Globus pallidus (tissue), 1 donor: Measurements from ENCODE around the gene IGF2BP2.
"Not testable (repeated sequence)": the region's sequence is repeated elsewhere in the genome, so short reads cannot be mapped to it uniquely, and the experiment has no call there.

Experiments
- DNase-seq: peaks from one replicate; pipeline ENCODE4 v3.0.0-alpha.2; 2015; ENCODE audit warnings: low spot score

IGF2BP2 gene

DNA sequence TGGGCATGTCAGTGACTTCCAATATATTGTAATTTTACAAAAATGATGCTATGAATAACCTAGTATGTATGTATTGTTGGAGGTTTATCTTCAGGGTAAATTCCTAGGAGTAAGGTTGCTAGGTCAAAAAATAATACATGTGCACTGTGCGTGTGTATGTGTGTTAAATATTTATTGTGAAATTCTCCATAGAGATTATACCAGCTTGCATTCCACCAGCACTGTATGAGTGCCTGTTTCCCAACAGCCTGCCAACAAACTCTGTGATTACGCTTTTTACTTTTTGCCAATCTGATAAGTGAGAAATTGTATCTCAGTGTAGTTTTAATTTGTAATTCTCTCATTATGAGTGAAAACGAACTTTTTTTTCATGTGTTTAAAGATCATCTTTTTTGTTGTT, 12.6 kb upstream of the IGF2BP2 start:
- DNase-seq, result no peak

DNA sequence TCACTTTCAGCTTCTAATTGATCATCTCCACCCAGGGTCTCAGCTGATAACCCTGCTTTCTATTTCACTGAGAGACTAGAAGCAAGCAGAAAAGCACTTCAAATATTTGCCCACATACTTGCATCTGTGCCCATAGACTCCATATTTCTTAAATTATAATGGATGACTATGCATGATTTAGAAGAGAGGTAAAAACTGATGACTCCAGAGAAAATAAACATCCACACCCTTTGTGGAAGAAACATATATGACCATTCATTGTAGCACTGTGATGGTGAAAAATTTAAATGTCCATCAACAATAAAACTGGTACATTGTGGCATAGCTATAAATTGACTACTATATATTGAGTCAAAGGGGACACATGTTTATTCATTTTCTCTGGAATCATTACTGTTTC, 7.1 kb upstream of the IGF2BP2 start:
- DNase-seq, result no peak

DNA sequence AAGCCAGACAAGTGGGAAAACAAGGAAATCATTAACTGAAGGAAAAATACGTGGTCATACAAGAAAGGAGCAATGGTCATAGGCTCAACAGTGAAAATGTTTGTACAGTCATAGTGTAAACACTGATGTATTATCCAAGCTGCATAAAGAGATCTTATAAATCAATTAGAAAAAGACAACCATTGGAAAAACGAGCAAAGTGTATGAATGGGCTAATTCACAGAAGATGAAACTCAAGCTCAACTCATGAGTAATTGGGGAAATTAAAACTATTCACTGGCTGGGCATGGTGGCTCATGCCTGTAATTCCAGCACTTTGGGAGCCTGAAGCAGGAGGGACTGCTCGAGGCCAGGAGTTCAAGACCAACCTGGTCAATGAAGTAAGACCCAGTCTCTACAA, 6.4 kb upstream of the IGF2BP2 start:
- DNase-seq, result no peak

DNA sequence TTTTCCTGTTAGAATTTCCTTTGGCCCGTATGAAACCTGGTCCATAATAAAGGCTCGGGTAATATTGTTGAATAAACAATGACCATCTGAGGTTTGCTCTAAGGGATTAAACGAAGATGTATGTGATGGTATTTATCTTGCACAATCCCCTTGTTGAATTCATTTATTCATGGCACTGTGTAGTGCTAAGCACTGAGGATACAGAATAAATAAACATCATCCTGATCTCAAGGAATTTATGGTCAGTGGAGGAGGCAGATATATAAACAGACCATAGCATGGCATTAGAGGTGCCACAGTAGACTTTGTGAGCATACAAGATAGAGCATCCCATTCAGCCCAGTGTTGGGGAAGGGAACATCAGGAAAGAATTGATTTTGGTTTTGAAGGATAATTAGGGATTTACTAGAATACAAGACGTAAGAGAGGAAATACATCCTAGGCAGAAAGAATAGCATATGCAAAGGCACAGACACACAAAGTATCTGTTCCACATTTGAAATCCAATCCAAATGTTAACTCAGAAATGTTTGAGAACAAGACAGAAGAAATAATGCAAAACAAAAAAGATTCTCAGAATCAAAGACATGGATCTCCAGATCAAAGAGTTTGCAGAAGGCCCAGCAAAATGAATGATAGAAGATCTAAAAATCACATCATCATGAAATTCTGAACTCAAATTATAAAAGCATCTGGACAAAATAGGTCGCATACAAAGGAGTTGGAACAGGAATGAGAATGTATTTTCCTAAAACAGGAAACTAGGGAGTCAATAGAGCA, 5.4 kb upstream of the IGF2BP2 start:
- DNase-seq, result no peak

DNA sequence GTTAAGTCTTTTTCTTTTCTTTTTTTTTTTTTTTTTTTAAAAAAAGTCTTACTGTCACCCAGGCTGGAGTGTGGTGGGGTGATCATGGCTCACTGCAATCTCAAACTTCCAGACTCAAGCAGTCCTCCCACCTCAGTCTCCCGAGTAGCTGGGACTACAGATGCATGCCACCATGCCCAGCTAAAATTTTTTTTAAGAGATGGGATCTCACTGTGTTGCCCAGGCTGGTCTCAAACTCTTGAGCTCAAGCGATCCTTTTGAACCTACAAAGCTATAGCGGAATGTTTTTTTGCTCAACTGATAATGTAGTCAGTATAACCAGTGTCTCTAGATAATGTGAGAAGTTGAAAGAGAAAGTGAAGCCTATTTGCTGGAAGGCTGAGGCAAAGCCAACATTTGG, 3.9 kb upstream of the IGF2BP2 start:
- no peak for DNase-seq

DNA sequence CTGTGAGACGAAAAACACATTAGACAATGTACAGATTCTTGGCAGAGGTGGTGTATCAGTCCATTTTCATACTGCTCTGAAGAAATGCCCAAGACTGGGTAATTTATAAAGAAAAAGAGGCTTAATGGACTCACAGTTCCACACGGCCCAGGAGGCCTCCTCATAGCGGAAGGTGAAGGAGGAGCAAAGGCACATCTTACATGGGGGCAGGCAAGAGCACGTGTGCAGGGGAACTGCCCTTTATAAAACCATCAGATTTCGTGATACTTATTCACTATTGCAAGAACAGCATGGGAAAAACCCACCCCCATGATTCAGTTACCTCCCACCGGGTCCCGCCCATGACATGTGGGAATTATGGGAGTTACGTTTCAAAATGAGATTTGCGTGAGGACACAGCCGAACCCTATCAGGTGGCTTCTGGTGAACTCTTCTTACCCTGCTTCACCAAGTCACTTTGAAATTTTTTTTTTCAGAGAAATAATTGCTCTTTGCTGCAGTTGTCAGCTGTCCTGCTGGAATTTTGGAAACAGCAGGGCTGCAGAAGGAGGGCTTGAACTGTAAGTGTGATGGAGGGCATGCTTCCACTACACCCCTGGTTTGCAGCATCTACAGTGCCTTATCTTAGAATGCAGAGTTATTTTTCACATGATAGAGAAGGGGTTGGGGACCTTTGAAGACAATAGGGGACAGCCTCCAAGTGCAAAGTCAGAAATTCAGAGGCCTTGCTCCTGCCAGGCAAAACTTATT, 2.9 kb upstream of the IGF2BP2 start:
- no peak for DNase-seq

DNA sequence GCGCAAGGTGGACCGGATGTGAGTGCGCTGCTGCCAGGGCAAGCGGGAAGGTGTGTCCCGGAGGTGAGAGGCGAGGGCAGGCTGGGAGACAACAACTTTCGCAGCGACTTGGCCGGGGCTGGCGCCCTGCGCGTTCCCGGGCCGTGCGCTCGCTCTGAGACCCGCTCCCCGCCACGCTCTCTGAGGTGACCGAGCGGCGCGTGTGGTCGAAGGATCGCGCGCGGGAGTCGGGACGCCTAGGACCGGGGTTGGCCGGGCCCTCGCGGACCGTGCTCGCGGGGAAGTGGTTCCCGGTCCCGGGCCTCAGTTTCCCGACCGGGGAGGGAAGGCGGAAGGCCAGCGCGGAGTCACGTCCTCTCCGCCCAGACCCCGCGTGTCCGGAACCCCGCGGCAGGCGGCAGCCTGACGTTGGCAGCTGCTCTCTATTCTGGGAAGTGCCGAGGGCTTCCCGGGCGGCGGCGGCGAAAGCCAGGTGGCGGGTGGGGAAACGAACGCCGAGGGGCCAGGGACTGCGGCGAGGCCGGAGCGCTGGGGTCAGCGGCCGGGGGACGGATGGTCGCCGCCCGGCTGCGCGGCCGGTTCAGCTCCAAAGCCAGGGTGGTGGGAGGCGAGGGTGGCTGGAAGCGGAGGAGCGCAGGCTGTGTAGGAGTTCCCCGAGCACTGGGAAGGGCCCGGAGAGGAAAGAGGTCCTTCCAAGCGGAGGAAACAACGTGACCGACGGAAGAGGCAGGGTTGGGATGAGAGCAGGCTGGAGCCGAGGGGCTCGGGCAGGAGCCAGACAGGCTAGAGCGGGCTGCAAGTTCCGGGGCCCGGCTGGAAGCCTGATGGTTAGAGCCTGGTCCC, 1.0 kb upstream of the IGF2BP2 start:
- no peak for DNase-seq

DNA sequence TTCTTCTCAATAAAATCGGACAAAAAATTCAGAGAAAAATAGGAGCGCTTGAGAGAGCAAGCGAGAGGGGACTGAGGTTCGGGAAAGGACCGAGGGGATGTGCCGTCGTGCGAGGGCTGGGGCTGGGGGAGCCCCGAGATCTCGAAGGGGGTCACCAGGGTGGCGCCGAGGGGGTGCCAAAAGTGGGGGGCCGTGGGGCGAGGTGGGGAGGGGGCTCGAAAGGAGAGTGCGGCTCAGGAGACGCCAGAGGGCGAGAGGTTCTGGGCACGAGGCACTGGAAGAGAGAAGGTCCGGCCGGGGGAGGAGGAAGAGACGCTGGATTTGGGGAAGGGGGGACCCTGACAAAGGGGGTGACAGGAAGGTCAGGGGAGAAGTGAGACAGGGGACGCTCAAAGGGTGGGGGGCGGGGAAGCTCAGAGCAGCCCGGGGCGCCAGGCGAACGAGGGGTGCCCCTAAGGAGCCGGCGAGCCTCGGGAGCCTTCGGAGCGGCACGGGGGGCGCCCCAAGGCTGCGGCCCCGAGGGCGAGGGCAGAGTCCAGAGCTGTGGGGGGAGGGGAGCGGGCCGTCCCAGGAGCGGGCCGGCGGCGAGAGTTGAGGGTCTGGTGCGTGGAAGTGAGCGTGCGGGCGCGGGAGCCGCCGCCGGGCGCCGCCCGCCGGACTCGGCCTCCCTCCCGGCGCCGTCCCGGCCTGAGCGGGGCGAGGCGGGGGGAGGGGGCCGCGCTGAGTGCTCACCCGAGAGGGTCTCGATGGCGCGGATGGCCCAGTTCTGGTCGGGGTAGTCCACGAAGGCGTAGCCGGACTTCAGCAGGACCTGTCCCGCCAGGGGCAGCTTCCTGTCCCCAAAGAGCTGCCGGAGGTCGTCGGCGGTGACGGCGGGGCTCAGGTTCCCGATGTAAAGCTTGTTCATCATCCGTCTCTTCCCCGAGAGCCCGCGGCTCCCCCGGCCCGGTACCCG, 514 bp downstream of the IGF2BP2 start:
- no peak for DNase-seq

DNA sequence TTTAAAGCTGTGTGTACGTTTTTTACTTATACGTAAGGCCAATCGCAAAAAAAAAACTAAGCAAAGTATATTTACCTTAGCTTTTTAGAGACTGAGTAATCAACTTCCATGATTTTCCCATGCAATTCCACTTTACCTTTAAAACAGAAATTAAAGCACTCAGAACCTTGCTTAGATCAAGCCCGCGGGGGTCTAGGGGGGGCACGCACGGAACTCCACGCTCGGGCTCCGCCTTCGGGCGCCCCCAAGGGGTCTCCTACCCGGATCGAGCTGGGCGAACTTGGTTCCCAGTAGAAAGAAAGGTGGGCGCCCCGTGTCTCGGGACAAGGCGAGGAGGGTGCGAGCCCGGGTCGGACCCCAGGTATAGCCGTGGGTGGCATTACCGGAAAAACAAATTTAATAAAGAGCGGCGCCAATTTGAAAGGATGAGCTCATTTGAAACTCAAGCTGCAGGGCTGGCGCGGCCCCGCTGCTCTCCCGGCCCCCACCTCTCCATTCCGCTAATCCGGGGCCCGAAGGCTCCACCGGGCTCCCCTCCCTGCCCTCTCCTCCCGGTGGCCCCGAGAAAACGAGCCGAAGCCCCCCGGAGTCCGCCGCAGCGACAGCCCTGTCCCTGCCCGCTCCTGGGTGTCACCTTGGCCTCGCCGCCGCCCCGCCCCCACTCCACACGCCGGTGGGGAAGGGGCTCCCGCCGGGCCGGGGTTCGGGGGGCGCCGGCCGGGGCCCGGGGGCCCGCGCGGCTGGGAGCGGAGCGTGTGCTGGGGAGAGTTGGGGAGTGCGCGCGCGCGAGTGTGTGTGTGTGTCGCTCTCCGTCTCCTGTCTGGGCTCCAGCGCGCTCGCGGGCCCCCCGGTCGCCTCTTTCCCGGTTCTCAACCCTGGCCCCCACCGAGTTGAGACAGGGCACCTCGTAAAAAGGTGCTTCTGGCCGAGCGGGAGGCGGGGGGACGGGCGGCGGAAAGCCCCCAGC, 1.5 kb downstream of the IGF2BP2 start:
- no peak for DNase-seq

DNA sequence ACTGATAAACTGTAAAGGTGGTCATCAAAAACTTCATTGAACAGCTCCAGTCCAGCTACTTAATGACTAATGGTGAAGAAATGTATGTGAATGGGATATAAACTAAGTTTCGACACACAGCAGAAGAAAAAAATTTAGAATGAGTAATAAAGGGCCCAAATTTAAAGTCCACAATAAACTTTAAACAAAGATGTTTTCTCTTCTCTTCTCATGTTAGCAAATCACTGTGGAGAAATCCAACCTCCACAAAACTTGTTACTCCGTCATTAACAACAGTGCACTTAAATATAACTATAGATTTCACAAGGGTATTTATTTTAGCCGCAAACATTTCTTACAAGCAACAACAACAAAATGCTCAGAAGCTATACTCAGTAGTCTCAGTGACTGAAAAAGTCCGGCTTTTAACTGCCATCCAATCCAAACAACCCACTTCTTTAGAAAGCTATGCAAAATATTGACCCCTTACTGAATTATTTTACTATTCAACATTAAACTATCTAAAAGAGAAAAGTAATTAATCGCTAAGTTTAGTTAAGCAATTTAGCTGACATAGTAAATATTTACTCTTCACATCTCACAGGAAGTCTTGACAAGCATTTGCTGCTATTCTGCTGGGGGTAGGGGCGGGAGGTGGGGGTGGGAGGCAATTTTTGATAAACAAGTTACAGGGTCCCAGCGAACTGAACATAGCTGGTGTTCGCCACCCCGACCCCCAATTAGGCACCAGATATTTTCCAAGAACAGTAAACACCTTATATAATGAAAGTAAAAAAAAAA, 2.4 kb downstream of the IGF2BP2 start:
- no peak for DNase-seq

DNA sequence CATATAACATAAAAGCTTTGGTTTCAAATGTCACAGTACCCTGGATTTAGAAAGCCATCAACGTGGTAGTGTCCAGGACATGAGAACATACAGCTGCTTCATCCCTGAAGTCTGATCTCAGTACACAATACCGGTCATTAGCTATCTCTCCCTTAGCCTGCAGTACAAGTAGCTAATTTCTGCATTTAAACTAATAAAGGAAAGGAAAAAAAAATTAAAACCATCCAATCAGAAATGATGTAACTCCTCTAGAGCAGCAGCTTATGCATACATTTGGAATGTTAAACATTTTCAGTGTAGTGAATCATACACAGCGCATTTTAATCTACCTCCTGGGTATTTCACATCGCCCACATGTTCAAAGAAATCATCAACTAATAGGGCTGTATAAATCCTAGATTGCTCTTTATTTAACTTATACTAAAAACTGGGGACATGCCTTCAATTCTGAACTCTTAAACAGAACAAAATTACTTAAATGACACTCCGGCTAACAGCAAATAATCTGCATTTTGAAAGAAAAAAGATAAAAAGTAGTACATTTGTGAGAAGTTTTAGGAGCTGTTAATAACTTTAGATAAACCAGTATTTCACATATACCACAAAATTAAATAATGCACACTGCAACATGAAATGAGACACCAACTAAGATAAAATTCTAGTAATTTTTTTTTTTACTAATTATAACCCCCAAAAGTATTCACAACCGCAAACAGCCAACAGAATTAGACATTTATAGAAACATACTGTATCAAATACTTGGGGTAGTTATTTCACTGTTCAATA, 3.7 kb downstream of the IGF2BP2 start:
- no peak for DNase-seq

DNA sequence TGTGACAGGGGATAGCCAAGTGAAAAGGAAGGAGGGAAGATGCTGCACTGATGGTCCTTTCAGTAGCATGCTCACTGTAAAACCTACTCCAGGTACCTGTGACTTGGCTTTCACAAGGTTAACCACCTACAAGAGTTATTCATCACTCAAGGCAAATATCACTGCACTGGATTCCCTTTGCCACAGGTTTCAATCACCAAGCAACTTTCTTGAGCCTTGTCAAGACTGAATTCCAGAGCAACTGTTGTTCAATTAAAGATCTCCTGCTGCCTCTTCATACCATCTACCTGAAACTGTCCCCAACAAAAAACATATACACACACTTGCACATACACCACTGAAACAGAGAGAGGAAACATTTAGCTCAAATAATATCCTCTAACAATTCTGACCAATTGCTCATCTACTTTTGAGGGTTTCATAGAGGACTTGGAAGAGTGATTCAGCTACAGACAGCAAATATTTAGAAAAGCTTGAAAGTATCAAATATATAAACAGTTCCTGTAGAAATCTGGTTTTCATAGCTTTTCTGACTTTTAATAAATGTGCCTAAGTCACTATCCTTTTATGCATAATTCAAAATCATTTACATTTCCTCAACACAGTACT, 6.5 kb downstream of the IGF2BP2 start:
- no peak for DNase-seq

DNA sequence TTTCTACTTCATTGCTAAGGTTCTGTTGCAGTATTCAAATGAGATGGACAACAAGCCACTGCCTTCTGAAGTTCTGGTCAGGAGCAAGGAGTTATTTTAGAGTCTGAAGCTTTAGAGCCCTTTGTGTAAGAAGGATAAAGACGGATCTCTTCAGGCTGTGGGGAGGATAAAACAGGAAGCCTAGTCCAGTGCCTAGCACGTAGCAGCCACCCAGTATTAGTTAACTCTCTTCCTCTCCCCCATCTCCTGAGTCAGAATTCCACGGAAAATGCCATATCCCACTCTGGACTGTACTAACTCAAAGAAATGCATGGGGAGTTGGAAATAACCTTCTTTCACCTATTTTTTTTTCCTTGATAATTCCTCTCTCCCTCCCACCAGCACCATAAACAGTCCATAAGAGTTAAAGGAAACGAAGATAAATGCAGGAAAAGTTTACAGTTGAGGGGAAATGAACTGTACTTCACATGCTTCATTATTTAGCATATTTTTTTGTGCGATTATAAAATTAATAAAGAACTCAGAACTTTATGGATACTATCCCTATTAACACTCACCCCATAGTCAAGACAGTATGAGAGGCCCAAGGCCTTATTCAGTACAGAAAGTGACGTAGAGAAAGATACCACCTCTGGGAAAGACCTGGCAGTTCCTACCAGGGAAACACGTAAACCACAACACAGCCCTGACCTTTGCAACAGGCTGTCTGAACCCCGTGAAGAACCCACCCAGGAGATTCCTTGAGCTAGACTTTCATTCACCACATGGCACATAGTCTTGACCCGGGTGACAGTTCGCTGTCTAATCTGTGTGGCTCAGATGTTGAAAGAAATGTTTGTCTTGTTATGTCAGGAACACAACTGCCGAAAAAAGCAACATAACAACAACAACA, 9.2 kb downstream of the IGF2BP2 start:
- DNase-seq, result no peak

DNA sequence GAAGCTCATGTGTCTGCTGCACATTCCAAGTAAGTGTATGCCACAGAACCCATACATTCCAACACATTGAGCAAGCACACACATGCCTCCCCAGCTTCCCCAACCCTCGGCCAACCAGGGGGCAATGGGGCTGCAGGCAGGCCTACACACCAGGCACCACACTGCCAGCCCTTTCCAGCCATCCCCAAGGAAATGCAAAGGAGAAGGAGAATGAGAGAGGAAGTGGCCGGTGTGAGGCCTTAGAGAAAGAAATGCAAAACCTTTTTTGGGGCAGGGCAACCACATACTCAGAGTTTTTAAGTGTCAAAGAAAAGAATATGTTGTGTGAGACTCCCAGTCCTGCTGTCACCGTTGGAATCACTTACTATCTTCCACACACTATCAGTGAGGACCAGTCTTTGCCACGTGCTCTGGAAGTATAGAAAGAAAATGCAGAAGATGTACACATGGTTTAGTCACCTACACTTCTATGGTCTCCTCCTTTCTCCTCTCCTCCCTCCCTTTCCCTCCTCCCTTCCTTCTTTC, 11.1 kb downstream of the IGF2BP2 start:
- DNase-seq, result no peak

DNA sequence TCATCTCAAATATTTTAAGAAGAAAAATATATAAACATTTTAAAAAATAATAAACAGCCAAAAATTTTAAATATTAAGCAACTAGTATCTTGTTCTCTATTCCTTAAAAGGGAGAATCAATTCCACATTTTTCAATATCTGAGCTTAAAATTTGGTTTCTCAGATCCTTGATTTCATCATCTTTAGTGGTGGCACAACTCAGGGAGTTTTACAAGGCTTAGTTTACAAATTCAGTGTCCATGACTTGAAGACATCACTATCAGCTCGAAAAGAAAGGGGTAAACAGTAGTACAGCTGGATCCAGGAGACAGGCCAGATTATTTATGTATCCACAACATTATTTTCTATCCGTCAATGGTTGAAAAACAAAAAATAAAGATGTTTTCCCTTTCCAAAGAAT, 11.6 kb downstream of the IGF2BP2 start:
- no peak for DNase-seq

DNA sequence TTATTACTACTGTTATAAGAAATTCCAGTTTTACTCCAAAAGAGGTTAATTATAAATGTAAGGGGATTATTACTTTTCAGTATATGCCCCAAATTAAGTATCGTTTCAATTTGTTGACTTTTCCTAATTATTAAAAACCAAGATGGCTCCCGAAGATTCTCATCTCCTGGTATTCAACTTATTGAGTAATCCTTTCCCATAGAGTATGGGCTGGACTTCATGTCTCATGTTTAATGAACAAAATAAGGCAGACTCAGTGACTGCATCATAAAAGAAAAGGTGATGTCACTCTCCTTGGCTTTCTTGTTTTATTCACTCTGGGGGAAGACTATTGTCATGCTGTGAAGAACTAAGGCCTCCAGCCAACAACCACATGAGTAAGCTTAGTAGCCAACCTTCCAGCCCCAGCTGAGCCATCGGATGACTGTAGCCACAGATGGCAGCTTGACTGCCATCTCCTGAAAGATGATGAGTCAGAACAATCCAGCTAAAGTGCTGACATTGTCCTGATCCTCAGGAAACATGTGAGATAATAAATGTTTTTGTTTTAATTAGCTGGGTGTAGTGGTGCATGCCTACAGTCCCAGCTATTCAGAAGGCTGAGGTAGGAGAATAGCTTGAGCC, 17.3 kb downstream of the IGF2BP2 start:
- DNase-seq, result no peak

DNA sequence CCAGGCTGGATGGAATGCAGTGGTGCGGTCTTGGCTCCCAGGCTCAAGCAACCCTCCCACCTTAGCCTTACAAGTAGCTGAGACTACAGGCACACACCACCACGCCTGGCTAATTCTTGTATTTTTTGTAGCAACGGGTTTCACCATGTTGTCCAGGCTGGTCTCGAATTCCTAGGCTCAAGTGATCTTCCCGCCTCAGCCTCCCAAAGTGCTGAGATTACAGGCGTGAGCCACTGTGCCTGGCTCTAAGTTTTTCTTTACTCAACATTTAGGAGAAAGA, 26.1 kb downstream of the IGF2BP2 start:
- not testable (repeated sequence) for DNase-seq
